GM23338 (cell line): Measurements from ENCODE around the gene HDAC9. TPM values are rescaled to one million over a fixed set of nuclear protein-coding genes. Genes with fewer than 3 reads are reported as not detected.

Experiments used
- ATAC-seq: fragments of 200-7000 bp; cut with Tn5 transposase; 3 replicates; pipeline ENCODE4 v1.9.1; 2020
- DNase-seq: peaks from one replicate; pipeline ENCODE4 v3.0.0-alpha.2; 2015; ENCODE audit warnings: low spot score
- H2AFZ ChIP-seq: fragments of 200-600 bp; sonication (generic); 2 replicates; pipeline ENCODE4 v1.8.0; 2016; ENCODE audit warnings: antibody characterized with exemption, mild to moderate bottlenecking, moderate library complexity
- H3F3A ChIP-seq: fragments of 200-600 bp; sonication (generic); replicated peaks from 2 replicates; pipeline ENCODE4 v1.8.0; 2017; ENCODE audit warnings: antibody characterized with exemption, mixed run types, low read depth
- H3K27ac ChIP-seq: fragments of 200-600 bp; sonication (generic); 2 replicates; pipeline ENCODE4 v1.6.1; 2016; ENCODE audit warnings: low read depth
- H3K27me3 ChIP-seq: fragments of 200-600 bp; sonication (generic); 2 replicates; pipeline ENCODE4 v1.8.0; 2016; ENCODE audit warnings: mild to moderate bottlenecking, mixed run types, moderate library complexity; ENCODE audit not compliant: insufficient read depth
- H3K36me3 ChIP-seq: fragments of 200-600 bp; sonication (generic); 2 replicates; pipeline ENCODE4 v1.8.0; 2016; ENCODE audit warnings: mild to moderate bottlenecking; ENCODE audit not compliant: insufficient read depth
- H3K4me1 ChIP-seq: fragments of 200-600 bp; sonication (generic); 2 replicates; pipeline ENCODE4 v1.8.0; 2016; ENCODE audit warnings: mild to moderate bottlenecking, moderate library complexity; ENCODE audit not compliant: insufficient read depth
- H3K4me2 ChIP-seq: fragments of 200-600 bp; sonication (generic); 2 replicates; pipeline ENCODE4 v1.7.1; 2017; ENCODE audit warnings: mixed run types
- H3K4me3 ChIP-seq: fragments of 200-600 bp; sonication (generic); 2 replicates; pipeline ENCODE4 v1.6.1; 2016; ENCODE audit warnings: mixed run types
- H3K79me2 ChIP-seq: fragments of 200-600 bp; sonication (generic); replicated peaks from 2 replicates; pipeline ENCODE4 v1.8.0; 2017; ENCODE audit warnings: mild to moderate bottlenecking; ENCODE audit not compliant: insufficient read depth
- H3K9me2 ChIP-seq: fragments of 200-600 bp; sonication (generic); 2 replicates; pipeline ENCODE4 v1.8.0; 2017; ENCODE audit not compliant: insufficient read depth
- H4K20me1 ChIP-seq: fragments of 200-600 bp; sonication (generic); replicated peaks from 2 replicates; pipeline ENCODE4 v1.8.0; 2017; ENCODE audit warnings: mild to moderate bottlenecking; ENCODE audit not compliant: insufficient read depth
- H3K27ac Mint-ChIP-seq: 2 replicates; pipeline ENCODE4 v1.8.0; 2020; ENCODE audit warnings: inconsistent platforms, mild to moderate bottlenecking, moderate library complexity, mixed read lengths
- H3K27me3 Mint-ChIP-seq: 3 replicates; pipeline ENCODE4 v1.8.0; 2022; ENCODE audit warnings: low read depth, mild to moderate bottlenecking, moderate library complexity, mixed read lengths, inconsistent platforms; ENCODE audit not compliant: insufficient read depth, poor library complexity
- H3K36me3 Mint-ChIP-seq: 3 replicates; pipeline ENCODE4 v1.8.0; 2021; ENCODE audit warnings: low read depth, mild to moderate bottlenecking, inconsistent platforms, moderate library complexity, mixed read lengths
- H3K4me1 Mint-ChIP-seq: 3 replicates; pipeline ENCODE4 v1.8.0; 2020; ENCODE audit warnings: mild to moderate bottlenecking, inconsistent platforms, mixed read lengths
- H3K4me3 Mint-ChIP-seq: 3 replicates; pipeline ENCODE4 v1.8.0; 2021; ENCODE audit warnings: moderate library complexity, mild to moderate bottlenecking, inconsistent platforms, mixed read lengths
- H3K9me3 Mint-ChIP-seq: 3 replicates; pipeline ENCODE4 v1.8.0; 2020; ENCODE audit warnings: moderate library complexity, mild to moderate bottlenecking, inconsistent platforms, mixed read lengths
- CREB1 ChIP-seq: fragments of 250-450 bp; sonication (Bioruptor Pico); IDR thresholded peaks from 2 replicates; pipeline ENCODE4 v1.5.0; 2020; ENCODE audit warnings: low read depth, mild to moderate bottlenecking, moderate library complexity
- CTCF ChIP-seq, 2 experiments: fragments of 200-600 bp in 1 of 2; sonication (generic) in 1 of 2; conservative IDR thresholded peaks; 2 replicates each; pipeline versions ENCODE4 v1.5.1 to v1.6.1; 2016 to 2017; ENCODE audit warnings: antibody characterized with exemption in 2 of 2, low read depth in 2 of 2, mild to moderate bottlenecking in 2 of 2, moderate library complexity in 1 of 2
- EZH2 ChIP-seq: fragments of 200-600 bp; sonication (generic); IDR thresholded peaks from one replicate; pipeline ENCODE4 v1.8.0; 2017; ENCODE audit warnings: antibody characterized with exemption, mild to moderate bottlenecking, low read depth; ENCODE audit not compliant: unreplicated experiment
- EZH2phosphoT487 ChIP-seq: fragments of 200-600 bp; sonication (generic); IDR thresholded peaks from one replicate; pipeline ENCODE4 v1.8.1; 2018; ENCODE audit warnings: antibody characterized with exemption; ENCODE audit not compliant: unreplicated experiment
- JUNB ChIP-seq: IDR thresholded peaks from one replicate; pipeline ENCODE4 v1.6.1; 2016; ENCODE audit warnings: antibody characterized with exemption; ENCODE audit not compliant: unreplicated experiment
- NANOG ChIP-seq: IDR thresholded peaks from 2 replicates; pipeline ENCODE4 v1.6.1; 2016; ENCODE audit warnings: antibody characterized with exemption, borderline replicate concordance
- POLR2AphosphoS5 ChIP-seq: IDR thresholded peaks from 2 replicates; pipeline ENCODE4 v1.6.1; 2016; ENCODE audit warnings: antibody characterized with exemption, low read depth
- STAT1 ChIP-seq: IDR thresholded peaks from one replicate; pipeline ENCODE4 v1.6.1; 2016; ENCODE audit warnings: antibody characterized with exemption; ENCODE audit not compliant: unreplicated experiment
- ZNF331 ChIP-seq: fragments of 250-450 bp; sonication (Bioruptor Pico); IDR thresholded peaks from 2 replicates; pipeline ENCODE4 v1.5.0; 2020; ENCODE audit warnings: low read depth, mild to moderate bottlenecking, moderate library complexity
- polyA plus RNA-seq: library from polyadenylated mRNA; unstranded; fragments of >200 nt; fragmentation: Nextera tagmentation; extraction: Ambion mirVana; gene quantifications from 2 replicates; pipeline ENCODE4 v1.2.1, GENCODE V29; 2016
- total RNA-seq: library from RNA; depleted of rRNA; stranded (reverse); fragments of >200 nt; shearing (Covaris generic); gene quantifications from 2 replicates; pipeline ENCODE4 v1.2.3, GENCODE V29; 2014
- TF ChIP-seq, protein P1 (sequence below): fragments of 250-450 bp; sonication (Bioruptor Pico); IDR thresholded peaks from 2 replicates; pipeline ENCODE4 v1.5.0; 2020; ENCODE audit warnings: mild to moderate bottlenecking, moderate library complexity
- TF ChIP-seq, protein P2 (sequence below): IDR thresholded peaks from one replicate; pipeline ENCODE4 v1.6.1; 2018; ENCODE audit warnings: antibody characterized with exemption; ENCODE audit not compliant: unreplicated experiment

HDAC9 gene
- total and polyA plus RNA-seq, 2 experiments from 2014 or later = 8.3 to 18.5 TPM

DNA sequence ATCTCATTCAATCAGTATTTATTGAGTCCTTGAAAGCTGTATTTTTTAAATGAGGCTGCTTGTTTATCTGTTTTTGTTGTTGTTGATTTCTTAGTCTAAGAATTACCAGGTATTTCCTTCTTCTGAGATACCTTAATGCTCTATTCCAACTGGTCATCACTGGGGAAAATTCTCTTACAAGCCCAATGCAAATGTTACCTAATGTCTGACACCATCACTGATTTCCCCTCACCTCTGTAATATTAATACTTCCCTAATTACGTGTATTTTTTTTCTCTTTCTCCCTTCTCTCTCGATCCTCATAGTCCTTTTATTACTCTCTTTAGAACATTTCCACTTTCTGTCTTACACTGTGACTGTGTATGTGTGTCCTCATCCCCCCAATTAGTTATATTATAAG is 13.9 kb downstream of the HDAC9 start (continued):
- TF ChIP-seq, protein P1, sequence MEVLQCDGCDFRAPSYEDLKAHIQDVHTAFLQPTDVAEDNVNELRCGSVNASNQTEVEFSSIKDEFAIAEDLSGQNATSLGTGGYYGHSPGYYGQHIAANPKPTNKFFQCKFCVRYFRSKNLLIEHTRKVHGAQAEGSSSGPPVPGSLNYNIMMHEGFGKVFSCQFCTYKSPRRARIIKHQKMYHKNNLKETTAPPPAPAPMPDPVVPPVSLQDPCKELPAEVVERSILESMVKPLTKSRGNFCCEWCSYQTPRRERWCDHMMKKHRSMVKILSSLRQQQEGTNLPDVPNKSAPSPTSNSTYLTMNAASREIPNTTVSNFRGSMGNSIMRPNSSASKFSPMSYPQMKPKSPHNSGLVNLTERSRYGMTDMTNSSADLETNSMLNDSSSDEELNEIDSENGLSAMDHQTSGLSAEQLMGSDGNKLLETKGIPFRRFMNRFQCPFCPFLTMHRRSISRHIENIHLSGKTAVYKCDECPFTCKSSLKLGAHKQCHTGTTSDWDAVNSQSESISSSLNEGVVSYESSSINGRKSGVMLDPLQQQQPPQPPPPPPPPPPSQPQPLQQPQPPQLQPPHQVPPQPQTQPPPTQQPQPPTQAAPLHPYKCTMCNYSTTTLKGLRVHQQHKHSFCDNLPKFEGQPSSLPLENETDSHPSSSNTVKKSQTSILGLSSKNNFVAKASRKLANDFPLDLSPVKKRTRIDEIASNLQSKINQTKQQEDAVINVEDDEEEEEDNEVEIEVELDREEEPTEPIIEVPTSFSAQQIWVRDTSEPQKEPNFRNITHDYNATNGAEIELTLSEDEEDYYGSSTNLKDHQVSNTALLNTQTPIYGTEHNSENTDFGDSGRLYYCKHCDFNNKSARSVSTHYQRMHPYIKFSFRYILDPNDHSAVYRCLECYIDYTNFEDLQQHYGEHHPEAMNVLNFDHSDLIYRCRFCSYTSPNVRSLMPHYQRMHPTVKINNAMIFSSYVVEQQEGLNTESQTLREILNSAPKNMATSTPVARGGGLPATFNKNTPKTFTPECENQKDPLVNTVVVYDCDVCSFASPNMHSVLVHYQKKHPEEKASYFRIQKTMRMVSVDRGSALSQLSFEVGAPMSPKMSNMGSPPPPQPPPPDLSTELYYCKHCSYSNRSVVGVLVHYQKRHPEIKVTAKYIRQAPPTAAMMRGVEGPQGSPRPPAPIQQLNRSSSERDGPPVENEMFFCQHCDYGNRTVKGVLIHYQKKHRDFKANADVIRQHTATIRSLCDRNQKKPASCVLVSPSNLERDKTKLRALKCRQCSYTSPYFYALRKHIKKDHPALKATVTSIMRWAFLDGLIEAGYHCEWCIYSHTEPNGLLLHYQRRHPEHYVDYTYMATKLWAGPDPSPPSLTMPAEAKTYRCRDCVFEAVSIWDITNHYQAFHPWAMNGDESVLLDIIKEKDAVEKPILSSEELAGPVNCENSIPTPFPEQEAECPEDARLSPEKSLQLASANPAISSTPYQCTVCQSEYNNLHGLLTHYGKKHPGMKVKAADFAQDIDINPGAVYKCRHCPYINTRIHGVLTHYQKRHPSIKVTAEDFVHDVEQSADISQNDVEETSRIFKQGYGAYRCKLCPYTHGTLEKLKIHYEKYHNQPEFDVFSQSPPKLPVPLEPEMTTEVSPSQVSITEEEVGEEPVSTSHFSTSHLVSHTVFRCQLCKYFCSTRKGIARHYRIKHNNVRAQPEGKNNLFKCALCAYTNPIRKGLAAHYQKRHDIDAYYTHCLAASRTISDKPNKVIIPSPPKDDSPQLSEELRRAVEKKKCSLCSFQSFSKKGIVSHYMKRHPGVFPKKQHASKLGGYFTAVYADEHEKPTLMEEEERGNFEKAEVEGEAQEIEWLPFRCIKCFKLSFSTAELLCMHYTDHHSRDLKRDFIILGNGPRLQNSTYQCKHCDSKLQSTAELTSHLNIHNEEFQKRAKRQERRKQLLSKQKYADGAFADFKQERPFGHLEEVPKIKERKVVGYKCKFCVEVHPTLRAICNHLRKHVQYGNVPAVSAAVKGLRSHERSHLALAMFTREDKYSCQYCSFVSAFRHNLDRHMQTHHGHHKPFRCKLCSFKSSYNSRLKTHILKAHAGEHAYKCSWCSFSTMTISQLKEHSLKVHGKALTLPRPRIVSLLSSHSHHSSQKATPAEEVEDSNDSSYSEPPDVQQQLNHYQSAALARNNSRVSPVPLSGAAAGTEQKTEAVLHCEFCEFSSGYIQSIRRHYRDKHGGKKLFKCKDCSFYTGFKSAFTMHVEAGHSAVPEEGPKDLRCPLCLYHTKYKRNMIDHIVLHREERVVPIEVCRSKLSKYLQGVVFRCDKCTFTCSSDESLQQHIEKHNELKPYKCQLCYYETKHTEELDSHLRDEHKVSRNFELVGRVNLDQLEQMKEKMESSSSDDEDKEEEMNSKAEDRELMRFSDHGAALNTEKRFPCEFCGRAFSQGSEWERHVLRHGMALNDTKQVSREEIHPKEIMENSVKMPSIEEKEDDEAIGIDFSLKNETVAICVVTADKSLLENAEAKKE (CRISPR knock-in tag) = no peak
- no peak for TF ChIP-seq ZNF331
- no peak for TF ChIP-seq CREB1
- no peak for TF ChIP-seq POLR2AphosphoS5
- no peak for TF ChIP-seq EZH2phosphoT487
- TF ChIP-seq EZH2 = no peak
- TF ChIP-seq CTCF (conservative IDR thresholded peaks at IDR 0.05; ENCODE audit: low read depth in 2 of 2) = no peak

GRCh38 chr7:18511351-18512140 is 16.0 kb downstream of the HDAC9 start:
- ATAC-seq (no peak), DNase-seq (no peak)
- no peaks in the 10 kb centered on the region for H3K9me2 ChIP-seq
- H3K27ac Mint-ChIP-seq = no peak overlapping the region
- H4K20me1 ChIP-seq = no peaks in the 10 kb centered on the region
- TF ChIP-seq ZNF331 (no peak), STAT1 (no peak), CREB1 (no peak), NANOG (no peak), JUNB (no peak)
- TF ChIP-seq, protein P2, sequence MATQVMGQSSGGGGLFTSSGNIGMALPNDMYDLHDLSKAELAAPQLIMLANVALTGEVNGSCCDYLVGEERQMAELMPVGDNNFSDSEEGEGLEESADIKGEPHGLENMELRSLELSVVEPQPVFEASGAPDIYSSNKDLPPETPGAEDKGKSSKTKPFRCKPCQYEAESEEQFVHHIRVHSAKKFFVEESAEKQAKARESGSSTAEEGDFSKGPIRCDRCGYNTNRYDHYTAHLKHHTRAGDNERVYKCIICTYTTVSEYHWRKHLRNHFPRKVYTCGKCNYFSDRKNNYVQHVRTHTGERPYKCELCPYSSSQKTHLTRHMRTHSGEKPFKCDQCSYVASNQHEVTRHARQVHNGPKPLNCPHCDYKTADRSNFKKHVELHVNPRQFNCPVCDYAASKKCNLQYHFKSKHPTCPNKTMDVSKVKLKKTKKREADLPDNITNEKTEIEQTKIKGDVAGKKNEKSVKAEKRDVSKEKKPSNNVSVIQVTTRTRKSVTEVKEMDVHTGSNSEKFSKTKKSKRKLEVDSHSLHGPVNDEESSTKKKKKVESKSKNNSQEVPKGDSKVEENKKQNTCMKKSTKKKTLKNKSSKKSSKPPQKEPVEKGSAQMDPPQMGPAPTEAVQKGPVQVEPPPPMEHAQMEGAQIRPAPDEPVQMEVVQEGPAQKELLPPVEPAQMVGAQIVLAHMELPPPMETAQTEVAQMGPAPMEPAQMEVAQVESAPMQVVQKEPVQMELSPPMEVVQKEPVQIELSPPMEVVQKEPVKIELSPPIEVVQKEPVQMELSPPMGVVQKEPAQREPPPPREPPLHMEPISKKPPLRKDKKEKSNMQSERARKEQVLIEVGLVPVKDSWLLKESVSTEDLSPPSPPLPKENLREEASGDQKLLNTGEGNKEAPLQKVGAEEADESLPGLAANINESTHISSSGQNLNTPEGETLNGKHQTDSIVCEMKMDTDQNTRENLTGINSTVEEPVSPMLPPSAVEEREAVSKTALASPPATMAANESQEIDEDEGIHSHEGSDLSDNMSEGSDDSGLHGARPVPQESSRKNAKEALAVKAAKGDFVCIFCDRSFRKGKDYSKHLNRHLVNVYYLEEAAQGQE = no peak
- H3K36me3 ChIP-seq = no peaks in the 10 kb centered on the region
- H3K4me2 ChIP-seq = no peak overlapping the region
- no peak overlapping the region for H2AFZ ChIP-seq
- no peak overlapping the region for H3K4me3 ChIP-seq
- peaks cover 29% of the 10 kb centered on the region for H3K4me1 ChIP-seq
- H3K27ac ChIP-seq = no peak overlapping the region
- peaks cover 42% of the 10 kb centered on the region for H3K4me1 Mint-ChIP-seq
- no peaks in the 10 kb centered on the region for H3K27me3 ChIP-seq
- no peaks in the 10 kb centered on the region for H3F3A ChIP-seq
- H3K79me2 ChIP-seq = no peaks in the 10 kb centered on the region
- no peaks in the 10 kb centered on the region for H3K9me3 Mint-ChIP-seq
- H3K4me3 Mint-ChIP-seq = no peak overlapping the region
- H3K36me3 Mint-ChIP-seq = no peaks in the 10 kb centered on the region
- no peaks in the 10 kb centered on the region for H3K27me3 Mint-ChIP-seq
